Cardiac muscle cell (in vitro differentiated cells and primary cell): Measurements from ENCODE around the gene MMS19. TPM values are rescaled to one million over a fixed set of nuclear protein-coding genes. Genes with fewer than 3 reads are reported as not detected.

Experiments used
- DNase-seq, 2 donors: peaks; one replicate each; pipeline versions ENCODE4 v3.0.0 to v3.0.0-alpha.2; 2010 to 2017; ENCODE audit warnings: low read depth in 1 of 2, low spot score in 1 of 2
- H3K27ac ChIP-seq: fragments of 200-600 bp; sonication (generic); 2 replicates; pipeline ENCODE4 v1.5.1; 2016
- H3K27me3 ChIP-seq: fragments of 200-600 bp; sonication (generic); 2 replicates; pipeline ENCODE4 v1.6.0; 2016; ENCODE audit warnings: control low read depth
- H3K36me3 ChIP-seq: fragments of 200-600 bp; sonication (generic); 2 replicates; pipeline ENCODE4 v1.5.1; 2016; ENCODE audit warnings: control low read depth
- H3K4me1 ChIP-seq: fragments of 200-600 bp; sonication (generic); 2 replicates; pipeline ENCODE4 v1.8.1; 2017; ENCODE audit warnings: low read depth, mild to moderate bottlenecking, mixed run types
- H3K4me3 ChIP-seq: fragments of 200-600 bp; sonication (generic); 2 replicates; pipeline ENCODE4 v1.5.1; 2016; ENCODE audit warnings: mild to moderate bottlenecking
- H3K9me3 ChIP-seq: fragments of 200-600 bp; sonication (generic); 2 replicates; pipeline ENCODE4 v1.5.1; 2017; ENCODE audit warnings: low read depth, mild to moderate bottlenecking, control low read depth
- polyA plus RNA-seq: library from polyadenylated mRNA; unstranded; fragments of >200 nt; fragmentation: Nextera tagmentation; extraction: Ambion mirVana; gene quantifications from 2 replicates; pipeline ENCODE4 v1.2.1, GENCODE V29; 2016
- total RNA-seq: library from RNA; depleted of rRNA; stranded (reverse); fragments of >200 nt; gene quantifications from 2 replicates; pipeline ENCODE4 v1.2.3, GENCODE V29; 2016
- TF ChIP-seq, protein P1 (sequence below): IDR thresholded peaks from 2 replicates; pipeline ENCODE4 v1.5.1; 2012; ENCODE audit warnings: low read depth, mild to moderate bottlenecking, low read length

MMS19 gene, protein sequence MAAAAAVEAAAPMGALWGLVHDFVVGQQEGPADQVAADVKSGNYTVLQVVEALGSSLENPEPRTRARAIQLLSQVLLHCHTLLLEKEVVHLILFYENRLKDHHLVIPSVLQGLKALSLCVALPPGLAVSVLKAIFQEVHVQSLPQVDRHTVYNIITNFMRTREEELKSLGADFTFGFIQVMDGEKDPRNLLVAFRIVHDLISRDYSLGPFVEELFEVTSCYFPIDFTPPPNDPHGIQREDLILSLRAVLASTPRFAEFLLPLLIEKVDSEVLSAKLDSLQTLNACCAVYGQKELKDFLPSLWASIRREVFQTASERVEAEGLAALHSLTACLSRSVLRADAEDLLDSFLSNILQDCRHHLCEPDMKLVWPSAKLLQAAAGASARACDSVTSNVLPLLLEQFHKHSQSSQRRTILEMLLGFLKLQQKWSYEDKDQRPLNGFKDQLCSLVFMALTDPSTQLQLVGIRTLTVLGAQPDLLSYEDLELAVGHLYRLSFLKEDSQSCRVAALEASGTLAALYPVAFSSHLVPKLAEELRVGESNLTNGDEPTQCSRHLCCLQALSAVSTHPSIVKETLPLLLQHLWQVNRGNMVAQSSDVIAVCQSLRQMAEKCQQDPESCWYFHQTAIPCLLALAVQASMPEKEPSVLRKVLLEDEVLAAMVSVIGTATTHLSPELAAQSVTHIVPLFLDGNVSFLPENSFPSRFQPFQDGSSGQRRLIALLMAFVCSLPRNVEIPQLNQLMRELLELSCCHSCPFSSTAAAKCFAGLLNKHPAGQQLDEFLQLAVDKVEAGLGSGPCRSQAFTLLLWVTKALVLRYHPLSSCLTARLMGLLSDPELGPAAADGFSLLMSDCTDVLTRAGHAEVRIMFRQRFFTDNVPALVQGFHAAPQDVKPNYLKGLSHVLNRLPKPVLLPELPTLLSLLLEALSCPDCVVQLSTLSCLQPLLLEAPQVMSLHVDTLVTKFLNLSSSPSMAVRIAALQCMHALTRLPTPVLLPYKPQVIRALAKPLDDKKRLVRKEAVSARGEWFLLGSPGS
- total RNA-seq (94.0 and 124 TPM in 2 replicates), polyA plus RNA-seq (72.5 and 85.6 TPM in 2 replicates)

DNA sequence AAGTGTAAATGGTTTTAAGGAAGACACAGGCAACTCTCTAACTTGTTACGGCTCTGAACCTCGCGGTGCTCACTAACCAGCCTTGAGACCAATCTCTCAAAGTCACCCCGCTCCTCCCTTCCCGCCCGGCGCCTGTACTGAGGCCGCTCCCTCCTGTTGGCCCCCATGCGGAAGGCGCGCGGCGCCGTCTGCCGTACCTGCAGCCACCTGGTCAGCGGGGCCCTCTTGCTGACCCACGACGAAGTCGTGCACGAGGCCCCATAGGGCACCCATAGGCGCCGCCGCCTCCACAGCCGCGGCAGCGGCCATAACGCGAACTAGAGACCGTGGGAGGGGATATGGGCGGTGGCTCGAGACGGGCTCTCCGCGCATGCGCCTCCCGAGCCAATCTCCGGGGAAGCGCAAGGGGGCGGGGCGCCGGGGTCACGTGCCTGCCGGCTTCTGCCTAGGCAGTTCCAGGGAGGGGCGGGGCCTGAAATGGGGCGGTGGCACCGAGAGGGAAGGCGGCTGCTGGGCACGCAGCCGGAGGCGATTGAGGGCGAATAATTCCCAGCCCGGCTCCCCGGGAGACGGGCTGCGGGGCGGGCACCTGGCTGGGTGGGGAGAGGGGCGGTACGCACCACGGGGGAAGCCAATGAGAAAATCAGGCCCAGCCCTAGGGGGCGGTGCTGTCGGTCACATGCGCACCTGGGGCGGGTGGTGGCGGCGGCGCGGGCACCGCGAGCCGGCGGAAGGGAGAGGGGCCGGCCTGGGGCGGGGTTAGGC, at the start of gene MMS19:
Gene MMS19 (minus strand): TSS at position 347 of the 765 bp plus-strand sequence. CDS start 38 bp downstream, at position 309.
- Histone ChIP-seq H3K27ac (peak within 1 kb of the TSS; percentile 91), H3K27me3 (peaks cover 21% of the 10 kb centered on the region), H3K4me1 (peaks cover 15% of the 10 kb centered on the region), H3K9me3 (no peaks in the 10 kb centered on the region), H3K36me3 (no peaks in the 10 kb centered on the region), H3K4me3 (peak within 1 kb of the TSS; percentile 74)
- TF ChIP-seq, protein P1, sequence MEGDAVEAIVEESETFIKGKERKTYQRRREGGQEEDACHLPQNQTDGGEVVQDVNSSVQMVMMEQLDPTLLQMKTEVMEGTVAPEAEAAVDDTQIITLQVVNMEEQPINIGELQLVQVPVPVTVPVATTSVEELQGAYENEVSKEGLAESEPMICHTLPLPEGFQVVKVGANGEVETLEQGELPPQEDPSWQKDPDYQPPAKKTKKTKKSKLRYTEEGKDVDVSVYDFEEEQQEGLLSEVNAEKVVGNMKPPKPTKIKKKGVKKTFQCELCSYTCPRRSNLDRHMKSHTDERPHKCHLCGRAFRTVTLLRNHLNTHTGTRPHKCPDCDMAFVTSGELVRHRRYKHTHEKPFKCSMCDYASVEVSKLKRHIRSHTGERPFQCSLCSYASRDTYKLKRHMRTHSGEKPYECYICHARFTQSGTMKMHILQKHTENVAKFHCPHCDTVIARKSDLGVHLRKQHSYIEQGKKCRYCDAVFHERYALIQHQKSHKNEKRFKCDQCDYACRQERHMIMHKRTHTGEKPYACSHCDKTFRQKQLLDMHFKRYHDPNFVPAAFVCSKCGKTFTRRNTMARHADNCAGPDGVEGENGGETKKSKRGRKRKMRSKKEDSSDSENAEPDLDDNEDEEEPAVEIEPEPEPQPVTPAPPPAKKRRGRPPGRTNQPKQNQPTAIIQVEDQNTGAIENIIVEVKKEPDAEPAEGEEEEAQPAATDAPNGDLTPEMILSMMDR = no peak
- peak; percentile 99 to 100 for DNase-seq

DNA sequence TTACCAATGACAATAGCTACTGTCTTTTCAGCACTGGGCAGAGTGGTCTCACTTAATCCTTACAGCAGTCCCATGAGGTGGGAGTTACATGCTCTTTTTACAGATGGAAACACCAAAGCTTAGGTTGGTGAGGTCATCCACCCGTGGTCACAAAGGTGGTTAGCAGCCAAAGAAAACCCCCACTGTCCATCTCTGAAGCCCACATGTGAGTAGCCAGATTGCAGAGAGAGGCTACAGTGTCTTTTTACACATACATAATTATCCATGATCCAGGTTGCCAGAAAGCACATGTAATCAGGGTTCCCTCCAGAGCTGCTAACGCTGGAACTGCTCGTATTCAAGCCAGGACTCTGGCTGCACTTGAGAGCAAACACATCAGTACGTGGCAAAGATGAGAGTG, 49.7 kb upstream of the MMS19 start:
- H3K27ac ChIP-seq = no peak overlapping the region
- no peaks in the 10 kb centered on the region for H3K36me3 ChIP-seq
- peaks cover 25% of the 10 kb centered on the region for H3K4me1 ChIP-seq
- no peak for DNase-seq
- no peaks in the 10 kb centered on the region for H3K27me3 ChIP-seq
- H3K9me3 ChIP-seq = no peaks in the 10 kb centered on the region
- no peak overlapping the region for H3K4me3 ChIP-seq
- TF ChIP-seq, protein P1 = no peak

DNA sequence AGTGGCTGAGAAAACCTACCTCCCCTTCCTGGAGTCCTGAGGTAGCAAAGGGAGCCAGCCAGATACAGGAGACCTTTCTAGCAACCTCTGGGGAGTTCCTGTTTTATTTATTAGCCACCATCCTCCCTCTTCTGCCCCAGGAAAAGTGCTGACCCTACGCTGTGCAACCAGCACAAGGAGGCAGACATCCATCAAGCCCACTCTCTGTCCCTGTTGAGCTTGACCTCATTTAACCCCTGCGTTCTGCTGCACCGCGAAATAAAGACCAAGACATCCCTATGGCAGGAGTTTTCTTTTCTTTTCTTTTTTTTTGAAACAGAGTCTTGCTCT, 49.0 kb upstream of the MMS19 start:
- Histone ChIP-seq H3K4me1 (peaks cover 25% of the 10 kb centered on the region), H3K27me3 (no peaks in the 10 kb centered on the region), H3K27ac (no peak overlapping the region), H3K36me3 (no peaks in the 10 kb centered on the region), H3K9me3 (no peaks in the 10 kb centered on the region), H3K4me3 (no peak overlapping the region)
- no peak for DNase-seq
- TF ChIP-seq, protein P1 = no peak

DNA sequence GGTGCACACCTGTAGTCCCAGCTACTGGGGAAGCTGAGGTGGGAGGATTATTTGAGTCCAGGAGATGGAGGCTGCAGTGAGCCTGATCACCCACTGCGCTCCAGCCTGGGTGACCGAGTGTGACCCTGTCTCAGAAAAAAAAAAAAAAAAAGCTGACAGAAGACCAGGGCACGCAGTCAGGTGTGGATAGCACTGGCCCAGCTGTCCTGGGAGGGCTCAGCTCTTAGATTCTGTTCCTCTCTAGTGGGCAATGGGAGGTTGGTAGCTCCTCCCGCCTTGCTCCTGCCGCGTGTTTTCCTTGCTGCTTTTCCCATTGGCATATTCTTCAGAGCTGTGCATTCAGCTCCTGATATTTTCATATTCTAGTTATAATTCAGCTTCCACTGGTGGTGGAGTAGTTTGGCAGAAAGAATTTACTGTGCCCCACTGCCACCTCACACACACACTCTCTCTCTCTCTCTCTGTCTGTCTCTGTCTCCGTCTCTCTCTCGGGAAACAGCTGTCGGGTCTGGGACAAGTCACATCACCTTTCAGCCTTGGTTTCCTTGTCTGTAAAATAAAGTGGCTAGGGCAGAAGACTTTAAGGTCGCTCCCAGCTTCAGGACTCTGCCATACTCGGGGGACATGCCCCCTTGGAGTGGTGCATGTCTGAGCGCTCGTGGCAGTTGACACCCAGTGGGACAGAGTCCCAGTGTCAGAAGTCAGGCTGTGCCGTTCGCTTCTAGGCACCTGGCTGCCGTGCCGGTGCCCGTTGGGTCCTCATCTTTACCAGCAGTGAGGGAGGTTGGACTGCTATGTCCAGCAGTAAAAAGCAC, 48.4 kb upstream of the MMS19 start:
- Histone ChIP-seq H3K27ac (no peak overlapping the region), H3K27me3 (no peaks in the 10 kb centered on the region), H3K36me3 (no peaks in the 10 kb centered on the region), H3K4me3 (no peak overlapping the region), H3K9me3 (no peaks in the 10 kb centered on the region), H3K4me1 (peaks cover 24% of the 10 kb centered on the region)
- TF ChIP-seq, protein P1 = no peak
- DNase-seq = no peak
